ENCODE measurements around the gene SLC24A3. TPM values are rescaled to one million over a fixed set of nuclear protein-coding genes. Genes with fewer than 3 reads are reported as not detected.

SLC24A3 gene
- total and polyA plus RNA-seq, 9 donors = 4.8 to 40.5 (median 18.6) TPM

DNA sequence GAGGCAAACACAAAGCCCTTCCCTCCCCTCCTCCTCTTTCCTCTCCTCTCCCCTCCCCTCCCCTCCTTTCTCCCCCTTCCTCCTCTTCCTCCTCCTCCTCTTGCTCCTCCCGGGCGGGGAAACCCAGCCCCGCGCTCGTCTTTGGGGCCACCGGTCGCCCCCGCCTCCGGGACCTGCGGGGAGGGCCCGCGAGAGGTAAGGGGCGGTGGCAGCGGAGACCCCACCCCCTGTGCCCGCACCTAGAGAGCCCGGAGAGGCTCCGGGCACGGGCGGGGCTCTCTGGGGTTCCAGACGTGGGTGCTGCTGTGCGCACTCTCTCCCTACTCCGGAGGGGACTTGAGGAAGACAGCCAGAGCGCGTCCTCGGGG, 545.7 kb downstream of the SLC24A3 start, which contains the start of gene RIN2:
TSS of gene RIN2 (plus strand) at position 126 of the 368 bp plus-strand sequence. CDS start 131,344 bp downstream, outside the sequence.
- Histone ChIP-seq H3K27ac (peak within 1 kb of the TSS; percentile 74 to 94), H3K4me3 (peak within 1 kb of the TSS; percentile 86), H3K36me3 (no peaks in the 10 kb centered on the region), H3K4me1 (ENCODE audit: insufficient read depth) (peaks cover 5% of the 10 kb centered on the region), H3K27me3 (no peaks in the 10 kb centered on the region), H3K9me3 (no peaks in the 10 kb centered on the region)
- WGBS, 3 donors = 0 to 1% (median 1%) methylated on average over 23 to 25 of the region's 25 CpGs
- TF ChIP-seq, protein P1, sequence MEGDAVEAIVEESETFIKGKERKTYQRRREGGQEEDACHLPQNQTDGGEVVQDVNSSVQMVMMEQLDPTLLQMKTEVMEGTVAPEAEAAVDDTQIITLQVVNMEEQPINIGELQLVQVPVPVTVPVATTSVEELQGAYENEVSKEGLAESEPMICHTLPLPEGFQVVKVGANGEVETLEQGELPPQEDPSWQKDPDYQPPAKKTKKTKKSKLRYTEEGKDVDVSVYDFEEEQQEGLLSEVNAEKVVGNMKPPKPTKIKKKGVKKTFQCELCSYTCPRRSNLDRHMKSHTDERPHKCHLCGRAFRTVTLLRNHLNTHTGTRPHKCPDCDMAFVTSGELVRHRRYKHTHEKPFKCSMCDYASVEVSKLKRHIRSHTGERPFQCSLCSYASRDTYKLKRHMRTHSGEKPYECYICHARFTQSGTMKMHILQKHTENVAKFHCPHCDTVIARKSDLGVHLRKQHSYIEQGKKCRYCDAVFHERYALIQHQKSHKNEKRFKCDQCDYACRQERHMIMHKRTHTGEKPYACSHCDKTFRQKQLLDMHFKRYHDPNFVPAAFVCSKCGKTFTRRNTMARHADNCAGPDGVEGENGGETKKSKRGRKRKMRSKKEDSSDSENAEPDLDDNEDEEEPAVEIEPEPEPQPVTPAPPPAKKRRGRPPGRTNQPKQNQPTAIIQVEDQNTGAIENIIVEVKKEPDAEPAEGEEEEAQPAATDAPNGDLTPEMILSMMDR (IDR thresholded peaks at IDR 0.05) = no peak
- TF ChIP-seq EP300 (IDR thresholded peaks at IDR 0.05) (no peak), POLR2A (IDR thresholded peaks at IDR 0.05) (no peak)
- peak in 2 of 5 donors; percentile 57 to 73 for DNase-seq
- intact Hi-C loops (cut with DNase I) = no loop called here

DNA sequence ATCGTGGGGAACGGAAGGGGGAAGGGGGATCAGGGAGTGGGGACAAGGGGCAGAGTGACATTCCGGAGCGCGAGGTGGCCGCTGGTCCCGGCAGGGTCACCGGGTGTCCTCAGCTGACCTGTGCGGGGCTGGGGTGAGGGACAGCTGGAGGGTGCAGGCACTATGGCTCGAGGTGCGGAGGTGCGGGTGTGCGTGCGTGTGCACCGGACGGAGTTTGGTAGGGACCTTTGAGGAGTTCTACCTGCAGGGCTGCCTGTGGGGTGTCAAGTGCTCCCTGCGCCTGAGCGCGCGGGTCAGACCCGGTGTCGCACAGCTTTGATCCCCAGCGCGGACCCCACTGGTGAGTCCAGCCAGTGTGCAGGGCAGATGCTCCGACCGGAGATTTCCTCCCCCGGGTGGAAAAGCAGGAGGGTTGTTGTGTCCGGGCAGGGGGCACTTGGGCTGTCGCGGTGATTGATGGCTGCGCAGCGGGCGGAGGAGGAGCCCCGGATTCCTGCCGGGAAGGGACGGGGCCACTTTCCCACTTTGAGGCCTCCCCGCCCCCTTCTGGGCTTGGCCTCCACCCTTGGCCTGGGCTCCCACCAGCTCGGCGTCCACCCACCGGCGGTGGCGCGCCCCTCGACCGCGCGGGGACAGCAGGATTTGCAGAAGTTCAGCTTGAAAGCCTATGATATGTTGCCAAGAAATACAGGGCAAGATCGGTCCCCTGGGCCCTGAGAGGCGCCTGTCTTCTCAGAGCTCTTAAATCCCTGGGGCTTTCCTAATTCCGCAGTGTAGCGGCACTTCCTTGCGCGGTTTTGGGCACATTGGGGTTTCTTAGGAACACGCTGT, 546.3 kb downstream of the SLC24A3 start:
- WGBS, 3 donors = 1 to 2% (median 1%) methylated on average over 49 to 54 of the region's 54 CpGs
- Histone ChIP-seq H3K27me3 (no peaks in the 10 kb centered on the region), H3K4me1 (ENCODE audit: insufficient read depth) (peaks cover 5% of the 10 kb centered on the region), H3K4me3 (peak overlapping the region; percentile 86), H3K9me3 (no peaks in the 10 kb centered on the region), H3K27ac (peak overlapping the region; percentile 74 to 94), H3K36me3 (no peaks in the 10 kb centered on the region)
- intact Hi-C loops (cut with DNase I) = no loop called here
- no peak for TF ChIP-seq POLR2A (IDR thresholded peaks at IDR 0.05)
- TF ChIP-seq, protein P1 (IDR thresholded peaks at IDR 0.05) = no peak
- no peak for TF ChIP-seq EP300 (IDR thresholded peaks at IDR 0.05)
- peak; percentile 45 to 69 (median 67) for DNase-seq

DNA sequence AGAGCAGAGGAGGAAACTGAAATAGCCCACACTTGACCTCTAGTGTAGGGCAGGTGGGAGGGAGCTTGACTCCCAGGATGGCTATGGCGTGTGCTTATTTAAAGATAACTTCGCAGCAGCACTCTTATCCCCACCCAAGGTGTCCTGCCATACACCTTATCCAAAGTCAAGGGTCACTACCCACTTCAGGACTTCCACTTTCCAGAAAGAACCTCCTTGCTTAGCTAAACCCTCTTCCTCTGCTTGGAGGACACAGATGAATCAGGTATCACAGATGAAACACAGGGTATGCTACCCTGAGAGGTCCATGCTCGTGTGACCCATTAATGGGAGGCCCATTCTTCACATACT, 547.9 kb downstream of the SLC24A3 start:
- intact Hi-C loops (cut with DNase I) = no loop called here
- TF ChIP-seq EP300 (IDR thresholded peaks at IDR 0.05) (no peak), POLR2A (IDR thresholded peaks at IDR 0.05) (no peak)
- TF ChIP-seq, protein P1 (IDR thresholded peaks at IDR 0.05) = no peak
- WGBS, 3 donors = 92 to 95% (median 93%) methylated on average over 3 of the region's 3 CpGs
- H3K4me1 ChIP-seq (ENCODE audit: insufficient read depth) = peaks cover 8% of the 10 kb centered on the region
- DNase-seq = no peak
- no peaks in the 10 kb centered on the region for H3K9me3 ChIP-seq
- no peak overlapping the region for H3K27ac ChIP-seq
- no peaks in the 10 kb centered on the region for H3K27me3 ChIP-seq
- H3K36me3 ChIP-seq = no peaks in the 10 kb centered on the region
- H3K4me3 ChIP-seq = no peak overlapping the region

DNA sequence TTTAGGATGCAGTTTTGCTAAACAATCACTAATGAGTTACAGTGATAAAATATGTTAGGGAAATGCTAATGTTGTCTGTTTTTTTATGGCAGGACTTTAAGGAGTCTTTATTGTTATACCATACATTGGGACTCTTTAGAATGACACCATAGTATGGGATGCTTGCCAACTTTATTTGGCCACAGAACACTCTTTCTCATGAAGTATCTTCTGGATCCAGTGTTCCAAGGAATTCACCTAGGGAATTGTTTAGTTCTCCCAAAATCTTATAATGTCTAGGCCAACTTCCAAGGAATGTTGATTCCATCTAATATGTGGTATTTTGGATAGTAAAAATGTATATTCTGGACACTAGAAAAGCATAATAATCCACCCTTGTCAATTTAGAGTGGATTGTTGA, 548.9 kb downstream of the SLC24A3 start:
- no peak overlapping the region for H3K4me3 ChIP-seq
- intact Hi-C loops (cut with DNase I) = no loop called here
- TF ChIP-seq, protein P1 (IDR thresholded peaks at IDR 0.05) = no peak
- no peaks in the 10 kb centered on the region for H3K9me3 ChIP-seq
- H3K36me3 ChIP-seq = no peaks in the 10 kb centered on the region
- no peak overlapping the region for H3K27ac ChIP-seq
- H3K27me3 ChIP-seq = no peaks in the 10 kb centered on the region
- peaks cover 8% of the 10 kb centered on the region for H3K4me1 ChIP-seq (ENCODE audit: insufficient read depth)
- no peak for DNase-seq
